ENCODE results near the gene TSC22D4. TPM values are rescaled to one million over a fixed set of nuclear protein-coding genes. Genes with fewer than 3 reads are reported as not detected.

TSC22D4 gene
- polyA plus RNA-seq, 1 experiment = 10.2 TPM

GRCh38 chr7:100519580-100519979 is 40.6 kb upstream of the TSC22D4 start:
- H3K27ac ChIP-seq (ENCODE audit: low read depth, low read length) = no peak overlapping the region
- H3K9me3 ChIP-seq (ENCODE audit: control insufficient read depth, insufficient read depth, low read length) = no peaks in the 10 kb centered on the region
- CTCF ChIA-PET = interaction anchor here (0.6 kb wide), 1 partner anchor 37 kb away, joined by 3 read pairs; no protein-coding TSS in a partner anchor
- no peak for TF ChIP-seq CTCF (IDR thresholded peaks at IDR 0.05; ENCODE audit: low read depth, low read length)
- POLR2A ChIA-PET = interaction anchor here (0.6 kb wide), 1 partner anchor 22 kb away, joined by 7 read pairs; no protein-coding TSS in a partner anchor
- no peak for DNase-seq (ENCODE audit: low read depth, low spot score)
- H3K27me3 ChIP-seq (ENCODE audit: control insufficient read depth, insufficient read depth, low read length) = no peaks in the 10 kb centered on the region
- no peak overlapping the region for H3K4me3 ChIP-seq (ENCODE audit: low read depth, low read length)

- no peak for DNase-seq (ENCODE audit: low read depth, low spot score)
- POLR2A ChIA-PET = no interaction called here
- CTCF ChIA-PET = no interaction called here
- Histone ChIP-seq H3K4me3 (ENCODE audit: low read depth, low read length) (no peak overlapping the region), H3K27me3 (ENCODE audit: control insufficient read depth, insufficient read depth, low read length) (no peaks in the 10 kb centered on the region), H3K9me3 (ENCODE audit: control insufficient read depth, insufficient read depth, low read length) (no peaks in the 10 kb centered on the region), H3K27ac (ENCODE audit: low read depth, low read length) (no peak overlapping the region)
- no peak for TF ChIP-seq CTCF (IDR thresholded peaks at IDR 0.05; ENCODE audit: low read depth, low read length)
Measured at GRCh38 chr7:100517305-100517704, 38.3 kb upstream of the TSC22D4 start.

- CTCF ChIA-PET = interaction anchor here (0.6 to 1.3 kb wide), 5 partner anchors 12 to 190 kb away, joined by 3 to 8 read pairs (median 4); partner anchors contain the start of gene POP7
- H3K9me3 ChIP-seq (ENCODE audit: control insufficient read depth, insufficient read depth, low read length) = no peaks in the 10 kb centered on the region
- no peak overlapping the region for H3K27ac ChIP-seq (ENCODE audit: low read depth, low read length)
- no peak for TF ChIP-seq CTCF (IDR thresholded peaks at IDR 0.05; ENCODE audit: low read depth, low read length)
- peak; percentile 64 for DNase-seq (ENCODE audit: low read depth, low spot score)
- POLR2A ChIA-PET = interaction anchor here (0.6 to 1.0 kb wide), 3 partner anchors 44 to 88 kb away, joined by 4 to 6 read pairs (median 5); partner anchors contain the start of gene ZCWPW1
- no peaks in the 10 kb centered on the region for H3K27me3 ChIP-seq (ENCODE audit: control insufficient read depth, insufficient read depth, low read length)
- H3K4me3 ChIP-seq (ENCODE audit: low read depth, low read length) = no peak overlapping the region
Measured at GRCh38 chr7:100516135-100516812, 37.3 kb upstream of the TSC22D4 start.

- no peak overlapping the region for H3K27ac ChIP-seq (ENCODE audit: low read depth, low read length)
- H3K4me3 ChIP-seq (ENCODE audit: low read depth, low read length) = no peak overlapping the region
- ChIA-PET CTCF (no interaction called here), POLR2A (no interaction called here)
- no peaks in the 10 kb centered on the region for H3K9me3 ChIP-seq (ENCODE audit: control insufficient read depth, insufficient read depth, low read length)
- H3K27me3 ChIP-seq (ENCODE audit: control insufficient read depth, insufficient read depth, low read length) = no peaks in the 10 kb centered on the region
- DNase-seq (ENCODE audit: low read depth, low spot score) = no peak
- TF ChIP-seq CTCF (IDR thresholded peaks at IDR 0.05; ENCODE audit: low read depth, low read length) = no peak
Measured at GRCh38 chr7:100515072-100515532, 36.1 kb upstream of the TSC22D4 start.

GRCh38 chr7:100513212-100513810 is 34.3 kb upstream of the TSC22D4 start:
- ChIA-PET CTCF (no interaction called here), POLR2A (no interaction called here)
- no peak for TF ChIP-seq CTCF (IDR thresholded peaks at IDR 0.05; ENCODE audit: low read depth, low read length)
- no peaks in the 10 kb centered on the region for H3K9me3 ChIP-seq (ENCODE audit: control insufficient read depth, insufficient read depth, low read length)
- DNase-seq (ENCODE audit: low read depth, low spot score) = no peak
- no peak overlapping the region for H3K27ac ChIP-seq (ENCODE audit: low read depth, low read length)
- H3K4me3 ChIP-seq (ENCODE audit: low read depth, low read length) = no peak overlapping the region
- H3K27me3 ChIP-seq (ENCODE audit: control insufficient read depth, insufficient read depth, low read length) = no peaks in the 10 kb centered on the region
